NOMO-1 treated with dmso at 0.1 percent for 144 hours (cell line): ENCODE data around the gene SLC39A11.

ENCODE experiments used
- DNase-seq: peaks from one replicate; lab custom pipeline; 2025; ENCODE audit not compliant: unreplicated experiment; lab: John Stamatoyannopoulos, UW

Gene SLC39A11

DNA sequence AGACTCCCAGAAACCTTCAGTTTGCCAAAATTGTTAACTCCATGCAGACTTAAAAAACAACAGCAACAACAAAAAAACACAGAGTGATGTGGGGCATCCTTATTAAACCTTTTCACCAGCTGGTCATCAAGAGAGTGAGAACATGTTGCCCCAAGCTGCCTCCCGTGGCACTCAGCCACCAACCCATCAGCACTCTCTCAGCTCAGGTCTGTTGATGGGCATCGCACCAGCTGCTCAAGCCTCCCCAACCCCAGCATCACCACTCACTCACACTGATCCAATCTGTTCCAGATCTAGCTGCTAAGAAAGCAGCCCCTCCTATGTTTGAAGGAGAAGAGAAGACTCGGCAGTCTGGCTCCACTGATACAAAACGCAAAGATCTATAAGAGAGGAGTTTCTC is 46.8 kb downstream of the SLC39A11 start:
- no peak for DNase-seq

DNA sequence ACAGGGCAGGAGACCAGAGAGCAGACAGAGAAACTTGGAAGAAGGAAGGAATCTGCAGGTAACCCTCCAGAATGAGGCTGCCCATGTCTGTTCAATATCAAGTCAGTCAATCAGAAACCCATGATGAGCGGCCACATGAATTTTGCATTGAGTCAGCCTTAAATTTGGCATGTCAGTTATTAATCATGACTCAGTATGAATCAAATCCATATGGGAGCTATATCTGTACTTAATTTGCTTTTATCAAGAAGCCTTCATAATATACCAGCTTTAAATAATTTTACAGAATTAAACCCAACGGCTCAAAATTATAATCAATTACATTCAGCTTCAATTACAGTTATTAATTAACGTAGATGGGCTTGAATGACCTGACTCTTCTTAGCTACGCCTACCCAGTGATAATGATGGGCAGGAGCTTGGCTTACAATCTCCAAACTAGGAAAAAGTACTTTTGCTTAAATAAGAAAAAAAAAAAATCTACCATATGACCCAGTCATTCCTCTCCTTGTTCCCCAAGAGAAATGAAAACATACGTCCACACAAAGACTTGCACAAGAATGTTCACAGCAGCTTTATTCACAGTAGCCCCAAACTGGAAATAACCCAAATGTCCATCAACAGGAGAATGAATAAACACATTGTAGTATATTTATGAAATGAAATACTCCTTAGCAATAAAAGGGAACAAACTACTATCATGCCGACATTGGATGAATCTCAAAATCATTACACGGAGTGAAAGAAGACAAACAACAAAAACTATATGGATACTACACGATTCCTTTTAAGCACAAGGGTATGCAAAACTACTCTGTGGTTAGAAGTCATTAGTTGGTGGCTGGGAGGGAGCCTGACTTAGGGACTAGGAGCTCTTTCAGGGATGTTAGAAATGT is 48.6 kb downstream of the SLC39A11 start:
- DNase-seq, result no peak

DNA sequence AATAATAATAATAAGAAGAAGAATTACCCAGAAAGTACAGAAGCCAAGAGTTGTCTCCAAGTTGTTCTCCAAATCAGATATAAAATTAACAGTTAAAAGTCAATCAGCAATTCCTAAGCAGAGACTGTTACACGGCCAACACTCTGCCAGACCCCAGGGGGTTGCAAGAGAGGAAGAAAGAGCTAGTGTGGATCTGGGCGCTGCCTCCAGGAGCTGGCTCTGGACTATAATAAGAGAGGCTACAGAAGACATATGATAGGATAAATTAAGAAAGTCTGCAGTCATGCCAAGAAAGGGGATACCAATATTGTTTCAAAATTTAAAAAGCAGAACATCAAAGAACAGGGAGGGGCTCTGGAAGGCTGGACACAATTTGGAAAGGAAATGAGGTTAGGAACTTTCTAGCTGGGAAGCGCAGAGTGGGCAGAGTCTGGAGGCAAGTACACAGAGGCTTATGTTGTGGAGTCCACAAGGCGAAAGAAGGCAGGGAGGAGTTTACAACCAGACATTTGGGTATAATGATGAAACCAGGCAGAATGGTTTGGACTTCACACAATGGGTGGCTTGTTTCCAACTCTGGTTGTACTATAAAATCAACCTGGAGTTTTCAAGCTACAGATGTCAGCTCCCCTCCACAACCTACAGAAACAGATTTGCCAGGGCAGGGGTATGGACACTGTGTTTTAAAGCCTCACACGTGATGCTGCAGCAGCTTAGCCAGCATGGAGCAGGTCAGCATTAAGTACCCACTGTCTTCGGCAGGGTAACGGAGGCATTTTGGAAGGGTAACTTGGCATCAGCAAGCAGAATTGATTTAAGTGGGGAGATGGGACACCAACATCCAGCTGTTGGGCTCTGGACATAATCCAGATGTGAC is 49.4 kb downstream of the SLC39A11 start:
- no peak for DNase-seq

DNA sequence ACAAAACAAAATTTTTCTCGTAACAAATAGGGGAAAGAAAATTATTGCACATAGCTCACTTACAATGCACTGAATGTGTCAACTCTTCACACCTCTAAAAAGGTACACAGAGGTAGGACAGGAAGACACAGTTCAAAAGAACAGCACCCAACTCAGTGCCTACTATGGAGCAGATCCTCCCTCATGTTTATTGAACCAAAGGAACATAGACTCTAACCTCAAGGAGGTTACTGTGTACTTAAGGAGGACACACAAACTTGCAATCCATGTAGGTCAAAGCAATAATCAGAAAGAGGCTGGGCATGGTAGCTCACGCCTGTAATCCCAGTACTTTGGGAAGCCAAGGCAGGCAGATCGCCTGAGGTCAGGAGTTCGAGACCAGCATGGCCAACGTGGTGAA is 50.3 kb downstream of the SLC39A11 start:
- DNase-seq, result no peak

DNA sequence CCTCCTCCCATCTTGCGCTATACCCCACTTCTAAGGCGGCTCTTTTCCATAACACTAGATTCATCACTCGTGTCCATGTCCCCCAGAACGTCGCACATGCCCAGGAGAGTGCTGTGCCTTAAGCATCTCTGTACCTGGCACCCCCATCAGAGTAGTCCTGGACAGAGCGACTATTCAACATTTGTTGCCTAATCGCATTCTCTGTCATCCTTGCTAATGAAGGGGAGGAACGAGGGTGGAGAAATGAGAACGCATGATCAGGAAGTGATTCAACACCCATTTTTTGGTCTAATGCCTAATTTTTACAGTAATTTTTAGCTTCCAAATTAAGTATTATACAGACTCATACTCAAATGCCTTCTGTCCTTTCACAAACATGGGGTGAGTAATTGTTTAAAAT is 53.2 kb downstream of the SLC39A11 start:
- no peak for DNase-seq

DNA sequence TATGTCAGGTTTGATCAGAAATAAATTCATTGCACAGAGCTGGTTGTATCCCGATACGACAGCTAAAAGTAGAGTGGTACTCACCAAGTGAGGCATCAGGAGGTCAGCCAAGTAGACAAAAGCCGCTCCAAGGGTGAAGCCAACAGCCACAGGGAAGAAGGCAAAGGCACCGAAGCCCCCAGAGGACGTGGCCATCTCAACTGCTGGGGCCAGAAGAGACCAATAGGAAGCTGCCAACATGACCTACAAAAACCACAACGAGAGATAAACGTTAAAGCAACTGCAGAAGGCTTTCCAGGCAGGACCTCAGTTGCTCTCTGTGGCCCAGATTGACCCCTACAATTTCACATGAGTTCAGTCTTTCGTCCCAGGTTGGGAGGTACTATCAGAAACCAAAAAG is 61.0 kb downstream of the SLC39A11 start:
- DNase-seq, result no peak

DNA sequence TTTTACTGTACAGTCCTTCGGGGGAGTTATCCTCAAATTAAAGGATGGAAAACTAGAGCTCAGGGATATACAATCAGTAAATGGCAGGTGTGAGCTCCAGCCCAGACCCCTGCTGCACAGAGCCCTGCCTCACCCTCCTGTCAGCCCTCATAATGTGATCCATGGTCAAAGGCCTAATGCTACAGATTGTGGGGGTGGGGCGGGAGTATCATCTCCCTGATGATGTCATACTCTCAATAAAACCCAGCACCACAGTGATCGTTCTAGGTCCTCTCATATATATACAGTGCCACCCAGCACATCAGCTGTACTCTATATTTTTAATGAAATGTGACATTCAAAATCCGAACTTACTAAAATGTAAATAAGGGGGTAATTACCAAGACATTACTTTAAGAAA is 61.5 kb downstream of the SLC39A11 start:
- DNase-seq, result no peak

DNA sequence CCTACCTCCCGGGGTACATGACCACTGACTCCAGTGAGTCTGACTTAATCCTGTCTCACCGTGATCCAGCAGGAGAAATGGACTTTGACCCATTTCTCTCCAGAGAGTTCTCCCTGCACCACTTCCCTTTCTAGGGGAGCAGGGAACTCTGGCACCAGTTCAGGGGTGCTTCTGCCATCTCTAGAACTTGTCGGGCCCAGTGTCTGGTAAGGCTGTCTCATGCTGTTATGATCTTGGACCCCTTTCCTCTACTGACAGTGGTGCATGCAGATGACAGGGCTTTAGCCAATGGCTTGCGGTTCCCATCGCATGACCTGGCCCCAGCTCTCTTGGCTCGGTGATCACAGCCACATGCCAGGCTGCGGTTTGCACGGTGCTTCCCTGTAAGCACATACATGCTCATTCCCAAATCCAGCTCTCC is 62.0 kb downstream of the SLC39A11 start:
- no peak for DNase-seq

DNA sequence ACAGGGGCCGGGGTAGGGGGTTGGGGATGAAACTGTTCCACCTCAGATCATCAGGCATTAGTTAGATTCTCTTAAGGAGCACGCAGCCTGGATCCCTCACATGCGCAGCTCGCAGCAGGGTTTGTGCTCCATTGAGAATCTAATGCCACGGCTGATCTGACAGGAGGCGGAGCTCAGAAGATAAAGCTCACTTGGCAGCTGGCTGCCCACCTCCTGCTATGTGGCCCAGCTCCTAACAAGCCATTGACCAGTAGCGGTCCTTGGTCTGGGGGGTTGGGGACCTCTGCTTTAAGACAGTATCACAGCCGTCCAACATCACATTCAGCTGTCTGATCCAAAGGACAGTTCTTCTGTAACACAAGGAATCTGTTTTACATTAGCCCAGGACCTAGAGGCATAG is 62.5 kb downstream of the SLC39A11 start:
- no peak for DNase-seq

DNA sequence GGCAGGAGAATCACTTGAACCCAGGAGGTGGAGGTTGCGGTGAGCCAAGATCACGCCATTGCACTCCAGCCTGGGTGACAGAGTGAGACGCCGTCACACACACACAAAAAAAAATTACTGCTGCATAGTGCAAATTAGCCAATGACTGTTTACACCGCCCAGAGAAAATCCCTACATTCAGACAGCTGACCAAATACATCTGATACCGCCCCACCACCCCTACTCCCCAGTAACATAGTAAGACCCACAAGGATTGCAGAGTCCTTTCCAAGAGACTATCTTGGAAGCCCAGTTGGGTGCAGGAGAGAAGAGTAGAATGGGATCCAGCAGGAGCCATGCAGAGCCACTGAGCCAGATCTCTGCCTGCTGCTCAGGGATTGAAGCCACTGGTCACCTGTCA is 63.5 kb downstream of the SLC39A11 start:
- DNase-seq, result no peak

DNA sequence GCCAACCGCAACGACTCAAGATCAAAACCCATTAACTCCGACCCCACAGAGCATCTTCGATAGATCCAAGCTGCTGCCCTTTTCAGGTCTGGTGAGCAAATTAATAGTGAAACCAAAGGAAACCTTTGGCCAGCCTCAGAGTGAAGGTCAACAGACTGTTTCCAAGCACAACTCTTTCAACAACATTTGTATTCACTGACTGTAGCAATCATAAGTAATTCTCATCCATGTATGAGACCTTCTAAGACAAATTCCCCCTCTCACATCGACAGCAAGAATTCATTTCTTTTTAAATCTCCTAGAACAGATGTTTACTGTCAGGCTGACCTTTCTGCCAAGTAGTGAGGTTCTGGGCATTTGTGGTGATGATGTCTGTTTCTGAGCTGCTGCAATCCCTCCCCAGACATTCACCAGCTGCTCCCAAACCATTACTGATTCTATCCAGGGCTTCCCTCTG is 64.2 kb downstream of the SLC39A11 start:
- no peak for DNase-seq

DNA sequence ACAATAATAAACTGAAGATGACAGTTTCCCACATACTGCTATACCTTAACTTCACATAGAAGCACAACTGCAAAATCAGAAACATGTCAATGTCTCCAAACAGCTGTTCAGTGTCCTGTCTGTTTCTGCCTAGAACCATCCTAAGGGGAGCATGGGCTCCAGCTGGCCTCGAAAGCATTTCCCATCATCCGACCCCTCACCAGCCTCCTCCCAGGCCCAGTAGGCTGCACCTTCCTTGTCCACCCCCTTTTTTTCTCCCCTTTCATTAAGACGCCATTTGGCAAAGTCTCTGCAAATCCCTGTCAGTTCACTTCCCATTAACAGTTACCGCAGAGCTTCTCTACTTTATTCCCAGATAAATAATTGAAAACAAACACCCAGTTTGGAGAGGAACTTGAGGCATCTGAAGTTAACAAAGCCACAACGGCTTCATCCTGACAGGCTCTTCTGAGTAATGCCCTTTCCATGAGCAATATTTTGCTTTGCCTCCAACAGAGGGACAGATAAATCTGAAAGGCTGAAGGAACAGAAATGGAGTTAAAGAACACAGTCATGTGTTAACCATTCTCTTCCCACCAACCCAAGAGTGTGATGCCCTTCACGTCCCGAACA is 65.3 kb downstream of the SLC39A11 start:
- no peak for DNase-seq

DNA sequence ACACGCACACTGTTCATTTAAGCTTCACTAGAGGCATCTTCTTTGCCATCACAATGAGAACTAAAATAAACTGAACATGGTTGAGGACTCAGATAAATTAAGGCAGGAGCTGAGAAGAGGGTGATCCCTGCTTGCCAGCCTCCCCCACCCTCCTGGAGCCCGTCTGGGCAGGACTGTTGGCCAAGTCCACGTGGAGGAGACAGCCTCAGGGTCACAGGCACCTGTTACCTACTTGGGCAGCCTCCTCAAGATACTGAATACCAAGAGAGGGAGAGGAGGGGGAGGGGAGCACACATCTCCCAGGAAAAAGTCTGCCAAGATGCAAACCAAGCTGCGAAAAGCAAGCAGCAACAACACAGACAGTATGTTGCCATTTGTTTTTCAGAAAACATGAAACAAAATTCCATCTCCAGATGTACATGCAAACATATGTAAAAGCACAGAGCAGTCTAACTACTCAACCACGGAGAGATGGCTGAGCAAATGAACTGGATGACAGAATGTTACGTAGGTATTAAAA is 67.4 kb downstream of the SLC39A11 start:
- DNase-seq, result no peak

DNA sequence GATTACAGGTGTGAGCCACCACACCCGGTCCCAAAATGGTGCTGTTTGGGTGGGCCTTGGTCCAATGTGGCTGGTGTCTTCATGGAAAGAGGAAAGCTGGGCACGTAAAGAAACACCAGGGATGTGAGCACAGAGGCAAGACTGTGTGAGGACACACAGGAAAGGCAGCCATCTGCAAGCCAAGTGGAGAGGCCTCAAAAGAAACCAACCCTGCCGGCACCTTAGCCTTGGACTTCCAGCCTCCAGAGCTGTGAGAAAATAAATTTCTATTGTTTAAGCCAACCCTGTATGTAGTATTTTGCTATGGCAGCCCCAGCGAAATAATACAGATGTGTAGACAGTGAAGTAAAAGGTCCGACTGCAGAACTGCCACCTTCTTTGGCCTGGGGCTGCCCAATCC is 68.7 kb downstream of the SLC39A11 start:
- no peak for DNase-seq

DNA sequence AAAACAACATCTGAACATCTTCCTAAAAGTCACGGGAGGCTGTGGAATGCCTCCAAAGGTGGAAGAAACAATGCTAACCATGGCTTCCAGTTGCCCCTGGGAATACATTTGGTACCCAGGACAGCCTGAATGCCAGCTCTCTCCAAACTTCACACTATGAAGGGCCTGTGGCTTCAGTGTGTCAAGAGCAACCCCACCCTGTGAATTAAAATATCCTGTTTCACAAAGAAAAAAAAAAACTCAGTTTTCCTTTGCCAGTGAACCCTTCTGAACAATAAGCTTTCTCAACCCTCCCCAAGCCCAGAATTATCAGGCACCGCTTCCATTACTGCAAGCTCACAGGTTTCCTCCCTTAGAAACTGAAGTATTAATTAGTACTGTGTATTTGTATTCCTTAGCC is 69.8 kb downstream of the SLC39A11 start:
- no peak for DNase-seq

DNA sequence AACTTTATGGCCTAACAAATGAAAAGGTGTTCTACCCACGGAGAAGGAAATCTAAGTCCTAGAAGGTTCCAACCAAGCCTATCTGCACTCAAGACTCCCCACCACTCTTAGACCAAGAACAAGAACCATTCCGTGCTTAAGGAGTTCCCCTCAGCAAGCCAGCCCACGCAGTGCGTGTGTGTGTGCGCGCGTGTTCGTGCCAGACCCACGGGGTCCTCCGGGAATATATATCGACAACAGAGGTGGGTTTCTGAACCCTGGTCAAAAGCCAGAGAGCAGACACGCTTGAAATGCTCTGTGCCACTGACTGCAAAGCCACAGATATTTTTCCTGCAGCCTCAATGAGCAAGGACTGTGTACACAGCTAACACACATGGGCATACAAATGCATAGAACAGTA is 70.7 kb downstream of the SLC39A11 start:
- DNase-seq, result no peak

DNA sequence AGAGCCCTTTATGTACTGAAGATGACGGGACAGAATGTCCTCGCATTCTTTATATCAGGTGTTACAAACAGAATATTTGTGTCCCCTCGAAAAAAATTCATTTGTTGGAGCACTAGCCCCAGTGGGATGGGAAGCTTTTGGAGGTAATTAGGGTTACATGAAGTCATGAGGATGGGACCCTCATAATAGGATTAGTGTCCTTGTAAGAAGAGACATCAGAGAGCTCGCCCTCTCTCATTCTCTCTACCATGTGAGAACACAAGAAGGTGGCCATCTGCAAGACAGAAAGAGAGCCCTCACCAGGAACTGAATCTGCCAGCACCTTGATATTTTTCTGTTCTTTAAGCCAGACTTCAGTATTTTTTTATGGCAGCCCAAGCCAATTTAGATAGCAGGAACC is 72.4 kb downstream of the SLC39A11 start:
- DNase-seq, result no peak

DNA sequence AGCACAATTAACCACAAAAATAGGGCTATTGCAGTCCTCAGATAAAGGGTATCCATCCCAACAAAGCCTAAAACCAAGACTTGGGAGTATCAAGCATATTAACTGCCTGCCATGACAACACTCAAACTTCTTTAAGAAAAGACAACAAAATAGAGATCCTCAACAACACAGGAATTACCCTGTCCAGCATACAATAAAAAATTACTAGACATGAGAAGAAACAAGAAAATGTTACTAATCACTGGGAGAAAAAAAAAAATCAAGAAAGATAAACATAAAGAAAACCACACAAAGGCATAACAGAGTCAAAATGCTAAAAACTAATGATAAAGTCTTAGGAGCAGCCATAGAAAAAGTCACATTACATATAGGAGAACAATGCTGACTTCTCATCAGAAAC is 73.9 kb downstream of the SLC39A11 start:
- no peak for DNase-seq

DNA sequence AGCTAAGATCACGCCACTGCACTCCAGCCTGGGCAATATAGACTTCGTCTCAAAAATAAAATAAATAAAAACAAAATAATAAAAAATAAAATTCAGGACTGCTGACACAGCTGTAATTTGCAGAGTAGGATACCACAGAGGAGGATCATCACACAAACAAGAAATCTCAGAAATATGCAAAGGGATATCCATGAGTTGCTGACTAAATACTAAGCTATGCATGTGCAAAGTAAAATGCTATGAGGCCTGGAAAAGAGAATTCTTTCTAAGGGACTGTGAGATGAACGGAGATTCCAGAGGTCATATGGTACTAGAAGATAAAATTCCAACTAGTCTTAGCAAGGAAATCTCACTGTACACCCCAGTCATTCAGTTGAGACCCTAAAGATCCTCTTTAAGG is 74.8 kb downstream of the SLC39A11 start:
- no peak for DNase-seq

DNA sequence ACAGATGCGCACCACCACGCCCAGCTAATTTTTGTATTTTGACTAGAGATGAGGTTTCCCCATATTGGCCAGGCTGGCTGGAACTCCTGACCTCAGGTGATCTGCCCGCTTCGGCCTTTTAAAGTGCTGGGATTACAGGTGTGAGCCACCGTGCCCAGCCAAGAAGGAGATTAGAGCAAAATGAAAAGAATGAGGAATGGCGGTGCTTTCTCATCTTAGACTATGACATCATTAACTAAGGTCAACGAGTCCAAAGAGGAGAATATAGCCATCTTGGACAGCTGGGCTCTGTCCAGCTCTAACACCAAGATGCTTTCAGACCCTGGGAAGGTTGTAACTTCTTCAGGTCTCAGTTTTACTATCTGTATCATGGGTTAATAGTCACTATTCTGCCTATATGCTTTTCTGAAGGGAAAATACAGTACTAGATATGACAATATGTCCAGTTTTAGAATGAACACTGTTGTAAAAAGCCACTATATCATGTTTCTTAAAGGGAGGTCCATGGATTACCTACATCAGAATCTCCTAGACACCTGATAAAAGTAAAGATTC is 76.7 kb downstream of the SLC39A11 start:
- no peak for DNase-seq
